GM19099 (cell line): ENCODE results near the gene LRRC8E.
A peak's percentile ranks its signal among the peaks of the same experiment; 100 is the strongest.

Source experiments
- POLR2A ChIP-seq: IDR thresholded peaks from 3 replicates; pipeline ENCODE4 v1.6.1; 2011; ENCODE audit warnings: low read depth; ENCODE audit not compliant: insufficient read length; ENCODE audit errors: extremely low read depth

The LRRC8E gene

DNA sequence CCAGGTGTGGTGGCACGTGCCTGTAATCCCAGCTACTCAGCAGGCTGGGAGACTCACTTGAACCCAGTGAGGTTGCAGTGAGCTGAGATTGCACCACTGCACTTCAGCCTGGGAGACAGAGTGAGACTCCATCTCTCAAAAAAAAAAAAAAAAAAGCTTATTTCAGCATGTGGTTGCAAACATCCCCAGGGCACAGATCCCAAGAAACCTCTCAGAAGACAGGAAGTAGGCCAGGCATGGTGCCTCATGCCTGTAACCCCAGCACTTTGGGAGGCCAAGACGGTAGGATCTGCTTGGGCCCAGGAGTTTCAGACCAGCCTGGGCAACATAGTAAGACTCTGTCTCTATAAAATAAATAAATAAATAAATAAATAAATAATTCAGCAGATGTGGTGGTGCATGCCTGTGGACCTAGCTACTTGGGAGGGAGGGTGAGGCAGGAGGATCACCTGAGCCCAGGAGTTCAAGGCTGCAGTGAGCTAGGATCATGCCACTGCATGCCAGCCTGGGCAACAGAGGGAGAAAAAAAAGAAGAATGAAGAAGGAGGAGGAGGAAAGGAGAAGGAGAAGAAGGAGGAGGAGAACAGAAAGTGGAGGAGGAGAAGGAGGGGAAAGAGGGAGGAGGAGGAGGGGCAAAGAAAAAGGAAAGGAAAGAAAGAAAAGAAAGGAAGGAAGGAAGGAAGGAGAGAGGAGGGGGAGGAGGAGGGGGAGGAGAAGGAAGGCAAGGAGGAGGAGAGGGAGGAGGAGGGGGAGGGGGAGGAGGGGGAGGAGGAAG is 4.3 kb upstream of the LRRC8E start:
- TF ChIP-seq POLR2A, result no peak

- TF ChIP-seq POLR2A, result no peak
These were observed 2.5 kb upstream of the LRRC8E start for GRCh38 chr19:7885818-7886217.

DNA sequence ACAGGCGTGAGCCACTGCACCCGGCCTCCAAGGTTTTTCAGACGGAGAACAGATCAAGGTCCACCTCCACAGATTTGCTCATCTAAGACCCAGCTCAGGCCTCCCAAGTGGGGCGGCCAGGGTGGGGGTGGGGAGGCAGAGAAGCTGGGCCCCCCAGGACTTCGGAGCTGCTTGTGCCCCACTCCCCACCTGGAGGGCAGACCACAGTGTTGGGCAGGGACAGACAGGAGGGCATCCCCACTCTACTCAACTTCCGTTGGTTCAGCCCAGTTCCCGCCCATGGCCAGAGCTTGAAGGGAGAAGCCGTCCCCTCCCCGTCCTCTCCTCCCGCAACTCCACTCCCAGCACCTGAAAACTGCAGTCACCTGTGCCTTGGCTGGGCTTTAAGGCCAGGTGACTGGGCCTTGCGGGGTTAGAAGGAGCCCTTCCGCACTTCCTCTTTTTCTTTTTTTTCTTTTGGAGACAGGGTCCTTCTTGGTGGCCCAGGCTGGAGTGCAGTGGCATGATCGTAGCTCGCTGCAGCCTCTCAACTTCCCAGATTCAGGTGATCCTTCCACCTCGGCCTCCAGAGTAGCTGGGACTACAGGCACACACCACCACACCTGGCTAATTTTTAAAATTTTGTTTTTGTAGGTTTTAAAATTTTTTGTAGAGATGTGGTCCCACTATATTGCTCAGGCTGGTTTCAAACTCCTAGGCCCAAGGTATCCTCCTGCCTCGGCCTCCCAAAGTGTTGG is 734 bp upstream of the LRRC8E start:
- TF ChIP-seq POLR2A, result no peak

DNA sequence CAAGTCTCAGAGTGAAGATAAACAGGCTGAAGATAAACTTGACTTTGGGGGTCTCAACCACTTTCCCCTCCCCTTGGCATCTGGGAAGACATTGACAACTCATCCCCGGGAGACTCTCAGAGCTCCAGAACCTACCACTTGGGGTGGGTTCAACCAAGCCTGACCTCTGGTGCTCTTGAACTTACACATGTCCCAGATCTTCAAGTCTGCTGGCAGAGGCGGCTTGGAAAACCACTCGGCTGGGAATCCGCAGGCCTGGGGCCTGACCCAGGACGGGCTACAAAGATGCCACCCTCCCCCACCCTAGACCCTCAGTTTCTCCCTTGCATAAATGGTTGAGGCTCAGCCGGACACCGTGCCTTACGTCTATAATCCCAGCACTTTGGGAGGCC is 512 bp downstream of the LRRC8E start:
- TF ChIP-seq POLR2A, result no peak

GRCh38 chr19:7894612-7895309 is 6.5 kb downstream of the LRRC8E start:
- no peak for TF ChIP-seq POLR2A

DNA sequence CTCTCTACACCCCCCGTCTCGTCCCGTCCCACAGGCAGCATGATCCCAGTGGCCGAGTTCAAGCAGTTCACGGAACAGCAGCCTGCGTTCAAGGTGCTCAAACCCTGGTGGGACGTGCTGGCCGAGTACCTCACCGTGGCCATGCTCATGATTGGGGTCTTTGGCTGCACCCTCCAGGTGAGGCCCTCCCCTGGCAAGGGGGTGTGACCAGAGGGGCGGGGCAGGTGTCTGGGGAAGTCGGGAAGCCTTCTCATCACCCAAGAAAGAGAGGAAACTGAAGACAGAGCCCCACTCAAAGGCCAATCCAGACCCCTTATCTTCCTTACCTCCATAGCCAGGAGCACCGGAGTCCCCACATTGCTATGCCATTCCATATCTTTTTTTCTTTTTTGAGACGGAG is 7.3 kb downstream of the LRRC8E start:
- TF ChIP-seq POLR2A, result no peak

GRCh38 chr19:7897292-7897691 is 9.0 kb downstream of the LRRC8E start:
- no peak for TF ChIP-seq POLR2A

DNA sequence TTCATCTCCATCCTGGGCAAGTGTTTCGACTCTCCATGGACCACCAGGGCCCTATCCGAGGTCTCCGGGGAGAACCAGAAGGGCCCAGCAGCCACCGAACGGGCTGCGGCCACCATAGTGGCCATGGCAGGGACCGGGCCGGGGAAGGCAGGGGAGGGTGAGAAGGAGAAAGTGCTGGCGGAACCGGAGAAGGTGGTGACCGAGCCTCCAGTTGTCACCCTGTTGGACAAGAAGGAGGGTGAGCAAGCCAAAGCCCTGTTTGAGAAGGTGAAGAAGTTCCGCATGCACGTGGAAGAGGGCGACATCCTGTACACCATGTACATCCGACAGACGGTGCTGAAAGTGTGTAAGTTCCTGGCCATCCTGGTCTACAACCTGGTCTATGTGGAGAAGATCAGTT is 10.7 kb downstream of the LRRC8E start:
- no peak for TF ChIP-seq POLR2A

DNA sequence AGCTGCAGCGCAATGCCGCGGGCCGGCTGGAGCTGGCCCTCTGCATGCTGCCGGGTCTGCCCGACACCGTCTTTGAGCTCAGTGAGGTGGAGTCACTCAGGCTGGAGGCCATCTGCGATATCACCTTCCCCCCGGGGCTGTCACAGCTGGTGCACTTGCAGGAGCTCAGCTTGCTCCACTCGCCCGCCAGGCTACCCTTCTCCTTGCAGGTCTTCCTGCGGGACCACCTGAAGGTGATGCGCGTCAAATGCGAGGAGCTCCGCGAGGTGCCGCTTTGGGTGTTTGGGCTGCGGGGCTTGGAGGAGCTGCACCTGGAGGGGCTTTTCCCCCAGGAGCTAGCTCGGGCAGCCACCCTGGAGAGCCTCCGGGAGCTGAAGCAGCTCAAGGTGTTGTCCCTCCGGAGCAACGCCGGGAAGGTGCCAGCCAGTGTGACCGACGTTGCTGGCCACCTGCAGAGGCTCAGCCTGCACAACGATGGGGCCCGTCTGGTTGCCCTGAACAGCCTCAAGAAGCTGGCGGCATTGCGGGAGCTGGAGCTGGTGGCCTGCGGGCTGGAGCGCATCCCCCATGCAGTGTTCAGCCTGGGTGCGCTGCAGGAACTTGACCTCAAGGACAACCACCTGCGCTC is 11.6 kb downstream of the LRRC8E start:
- TF ChIP-seq POLR2A, result no peak

GRCh38 chr19:7900401-7900870 is 12.1 kb downstream of the LRRC8E start:
- no peak for TF ChIP-seq POLR2A

DNA sequence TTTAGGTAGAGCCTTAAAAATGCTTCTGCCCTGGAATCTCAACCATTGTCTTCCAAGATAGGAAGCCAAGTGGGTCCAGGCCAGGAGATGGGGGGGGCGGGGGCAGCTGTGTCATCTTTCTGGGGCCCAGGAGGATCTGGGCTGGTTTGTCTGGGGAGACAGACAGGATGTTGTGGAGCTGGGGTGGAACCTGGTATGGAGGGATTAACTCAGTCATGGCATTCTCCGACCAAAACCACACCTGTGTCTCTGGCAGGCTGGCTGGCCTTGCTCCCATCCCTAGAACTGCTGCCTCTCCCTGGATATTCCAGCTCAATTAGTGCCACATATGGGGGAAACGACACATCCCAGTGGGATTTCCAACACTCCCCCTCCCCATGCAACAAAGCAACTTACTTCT is 12.6 kb downstream of the LRRC8E start:
- TF ChIP-seq POLR2A, result no peak

GRCh38 chr19:7901337-7901736 is 13.0 kb downstream of the LRRC8E start:
- TF ChIP-seq POLR2A, result no peak

GRCh38 chr19:7902796-7903243 is 14.5 kb downstream of the LRRC8E start:
- no peak for TF ChIP-seq POLR2A

DNA sequence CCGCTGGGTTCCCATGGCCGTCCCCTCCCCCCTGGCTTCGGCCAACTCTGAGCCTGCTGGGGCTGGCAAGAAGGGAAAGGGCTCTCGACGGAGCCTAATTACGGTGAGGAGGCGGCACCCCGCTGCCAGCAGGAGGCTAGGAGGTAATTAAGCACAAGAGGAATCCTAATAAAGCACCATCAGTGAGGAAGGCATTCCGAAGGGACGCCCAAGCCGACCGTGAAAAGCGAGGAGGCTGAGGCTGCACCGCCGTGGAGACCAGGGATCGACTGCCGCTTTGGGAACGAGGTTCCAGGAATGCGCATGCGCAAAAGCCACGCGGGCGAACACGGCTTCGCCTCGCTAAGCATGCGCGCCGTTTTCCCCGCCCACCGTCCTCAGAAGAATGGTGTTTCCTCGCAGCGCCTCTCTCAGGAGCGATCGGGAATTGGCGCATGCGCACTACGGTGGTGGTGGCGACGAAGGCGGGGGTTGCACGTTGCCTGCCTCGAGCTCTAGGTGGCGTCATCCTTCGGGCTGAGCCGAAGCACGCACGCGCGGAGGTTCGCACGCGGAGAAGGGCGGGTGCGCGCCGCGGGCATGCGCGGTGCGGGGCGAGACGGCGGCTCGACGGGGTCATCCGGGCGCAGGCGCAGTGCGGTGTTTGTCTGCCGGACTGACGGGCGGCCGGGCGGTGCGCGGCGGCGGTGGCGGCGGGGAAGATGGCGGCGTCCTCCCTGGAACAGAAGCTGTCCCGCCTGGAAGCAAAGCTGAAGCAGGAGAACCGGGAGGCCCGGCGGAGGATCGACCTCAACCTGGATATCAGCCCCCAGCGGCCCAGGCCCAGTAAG is 15.1 kb downstream of the LRRC8E start, which contains the start of gene MAP2K7:
MAP2K7 (plus strand) TSS at position 634 of the 830 bp plus-strand sequence; CDS start at position 702, 68 bp downstream.
- peak; percentile 88 for TF ChIP-seq POLR2A
